Measurements from ENCODE around the gene EHMT1.
"Not testable (repeated sequence)": the region's sequence is repeated elsewhere in the genome, so short reads cannot be mapped to it uniquely, and the experiment has no call there.

Gene EHMT1

GRCh38 chr9:137883977-137884376 lies 265.2 kb downstream of the EHMT1 start:
- H3K4me1 ChIP-seq (ENCODE audit: control insufficient read depth, insufficient read depth, low read length); H3K9me3 ChIP-seq (ENCODE audit: control insufficient read depth in 2 of 2, low read length in 2 of 2); H3K36me3 ChIP-seq (ENCODE audit: control insufficient read depth in 2 of 2, insufficient read depth in 2 of 2, low read length in 2 of 2); H3K9ac ChIP-seq (ENCODE audit: low read length in 2 of 2); H3K4me3 ChIP-seq (ENCODE audit: low read length in 2 of 2); H3K27ac ChIP-seq (ENCODE audit: low read length): not testable (repeated sequence)
- peaks cover 9 to 15% of the 10 kb centered on the region in 2 donors for H3K27me3 ChIP-seq (ENCODE audit: control insufficient read depth in 1 of 2, insufficient read depth in 2 of 2, low read length in 2 of 2)

DNA sequence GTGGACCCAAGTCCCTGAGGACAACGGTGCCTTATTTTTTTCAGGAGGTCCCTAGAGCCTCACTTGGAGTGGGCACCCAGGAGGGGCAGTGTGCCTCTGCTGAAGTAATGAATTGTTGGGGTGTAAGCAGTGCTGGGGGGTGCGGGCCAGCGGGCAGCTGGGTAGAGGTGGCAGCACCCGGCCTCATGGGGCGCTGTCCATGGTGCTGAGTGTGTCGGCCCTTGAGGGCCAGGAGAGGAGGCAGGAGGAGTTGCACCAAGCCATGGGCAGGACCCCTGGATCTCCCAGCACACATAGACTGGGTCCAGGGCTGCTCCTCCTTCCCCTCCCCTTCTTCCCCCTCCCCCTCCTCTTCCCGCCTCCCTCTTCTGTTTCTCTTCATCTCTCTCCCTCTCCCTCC lies 265.7 kb downstream of the EHMT1 start:
- H3K36me3 ChIP-seq (ENCODE audit: control insufficient read depth in 2 of 2, insufficient read depth in 2 of 2, low read length in 2 of 2); H3K9ac ChIP-seq (ENCODE audit: low read length in 2 of 2); H3K27me3 ChIP-seq (ENCODE audit: control insufficient read depth in 1 of 2, insufficient read depth in 2 of 2, low read length in 2 of 2); H3K4me1 ChIP-seq (ENCODE audit: control insufficient read depth, insufficient read depth, low read length); H3K4me3 ChIP-seq (ENCODE audit: low read length in 2 of 2); H3K27ac ChIP-seq (ENCODE audit: low read length); H3K9me3 ChIP-seq (ENCODE audit: control insufficient read depth in 2 of 2, low read length in 2 of 2): not testable (repeated sequence)

DNA sequence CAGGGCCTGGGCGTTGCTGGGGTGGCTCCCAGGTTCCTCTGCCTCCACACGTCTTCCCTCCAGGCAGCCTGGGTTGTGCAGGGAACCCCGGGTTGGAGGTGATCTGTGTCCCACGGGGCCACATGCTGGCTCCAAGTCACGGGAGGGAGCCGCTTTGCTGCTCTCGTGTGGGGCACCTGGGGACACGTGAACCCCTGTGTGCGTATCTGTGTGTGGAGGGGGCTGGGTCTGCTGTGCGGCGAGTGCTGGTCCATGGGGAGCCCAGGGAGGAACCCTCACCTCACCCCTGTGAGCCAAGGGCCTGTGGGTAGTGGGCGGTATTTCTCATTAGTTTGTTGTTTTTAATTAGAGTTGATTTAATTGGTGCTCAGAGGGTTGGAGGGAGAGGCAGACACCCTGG lies 266.3 kb downstream of the EHMT1 start:
- not testable (repeated sequence) for H3K9ac ChIP-seq (ENCODE audit: low read length in 2 of 2); H3K4me3 ChIP-seq (ENCODE audit: low read length in 2 of 2); H3K36me3 ChIP-seq (ENCODE audit: control insufficient read depth in 2 of 2, insufficient read depth in 2 of 2, low read length in 2 of 2); H3K27me3 ChIP-seq (ENCODE audit: control insufficient read depth in 1 of 2, insufficient read depth in 2 of 2, low read length in 2 of 2); H3K27ac ChIP-seq (ENCODE audit: low read length); H3K4me1 ChIP-seq (ENCODE audit: control insufficient read depth, insufficient read depth, low read length); H3K9me3 ChIP-seq (ENCODE audit: control insufficient read depth in 2 of 2, low read length in 2 of 2)

All from stomach smooth muscle (tissue), 2 donors.